SK-N-SH treated with all-trans-retinoic acid at 6 μM for 48 hours (cell line): Measurements from ENCODE around the gene BICC1.

Experiments used
- ATAC-seq: fragments of 200-7000 bp; cut with Tn5 transposase; 3 replicates; pipeline ENCODE4 v1.9.1; 2020; ENCODE audit warnings: mild to moderate bottlenecking, moderate library complexity
- ARNTL ChIP-seq: fragments of 450-650 bp; formaldehyde crosslinking; IDR thresholded peaks from 2 replicates; pipeline ENCODE4 v1.5.0; 2020; ENCODE audit warnings: low read depth, mild to moderate bottlenecking, moderate library complexity, borderline replicate concordance
- BACH2 ChIP-seq: fragments of 250-450 bp; sonication (Bioruptor Pico); IDR thresholded peaks from 2 replicates; pipeline ENCODE4 v1.9.0; 2021; ENCODE audit warnings: mild to moderate bottlenecking, borderline replicate concordance
- CSDC2 ChIP-seq: fragments of 250-450 bp; sonication (Bioruptor Pico); IDR thresholded peaks from 2 replicates; pipeline ENCODE4 v1.5.0; 2020; ENCODE audit warnings: mild to moderate bottlenecking, moderate library complexity
- ESRRG ChIP-seq: fragments of 250-450 bp; sonication (Bioruptor Pico); IDR thresholded peaks from 2 replicates; pipeline ENCODE4 v1.6.1; 2021; ENCODE audit warnings: mild to moderate bottlenecking
- GLIS3 ChIP-seq: fragments of 250-450 bp; sonication (Bioruptor Pico); IDR thresholded peaks from 2 replicates; pipeline ENCODE4 v1.5.0; 2020; ENCODE audit warnings: mild to moderate bottlenecking, moderate library complexity
- ISL1 ChIP-seq: fragments of 250-450 bp; sonication (Bioruptor Pico); IDR thresholded peaks from 2 replicates; pipeline ENCODE4 v2.1.2; 2022; ENCODE audit warnings: mild to moderate bottlenecking, moderate library complexity
- OSR1 ChIP-seq: fragments of 250-450 bp; sonication (Bioruptor Pico); IDR thresholded peaks from 2 replicates; pipeline ENCODE4 v1.8.0; 2022; ENCODE audit warnings: moderate library complexity, mild to moderate bottlenecking, inconsistent platforms
- PATZ1 ChIP-seq: fragments of 250-450 bp; sonication (Bioruptor Pico); IDR thresholded peaks from 2 replicates; pipeline ENCODE4 v1.8.0; 2020; ENCODE audit warnings: mild to moderate bottlenecking, moderate library complexity, borderline replicate concordance
- POU6F1 ChIP-seq: fragments of 250-450 bp; sonication (Bioruptor Pico); IDR thresholded peaks from 2 replicates; pipeline ENCODE4 v1.8.0; 2021; ENCODE audit warnings: low read depth, mild to moderate bottlenecking, moderate library complexity, borderline replicate concordance
- PPARA ChIP-seq: fragments of 250-450 bp; sonication (Bioruptor Pico); IDR thresholded peaks from 2 replicates; pipeline ENCODE4 v1.5.0; 2020; ENCODE audit warnings: mild to moderate bottlenecking, borderline replicate concordance
- RARB ChIP-seq: fragments of 250-450 bp; sonication (Bioruptor Pico); IDR thresholded peaks from 2 replicates; pipeline ENCODE4 v1.8.0; 2021; ENCODE audit warnings: mild to moderate bottlenecking, moderate library complexity
- SNAI2 ChIP-seq: fragments of 250-450 bp; sonication (Bioruptor Pico); IDR thresholded peaks from 2 replicates; pipeline ENCODE4 v1.5.0; 2020; ENCODE audit warnings: mild to moderate bottlenecking, moderate library complexity
- TCF4 ChIP-seq: fragments of 250-450 bp; sonication (Bioruptor Pico); IDR thresholded peaks from 2 replicates; pipeline ENCODE4 v1.8.0; 2021; ENCODE audit warnings: mild to moderate bottlenecking, moderate library complexity, borderline replicate concordance
- TOX ChIP-seq: fragments of 250-450 bp; sonication (Bioruptor Pico); IDR thresholded peaks from 2 replicates; pipeline ENCODE4 v1.8.0; 2021; ENCODE audit warnings: mild to moderate bottlenecking, moderate library complexity, borderline replicate concordance
- ZC3H10 ChIP-seq: fragments of 250-450 bp; sonication (Bioruptor Pico); IDR thresholded peaks from 2 replicates; pipeline ENCODE4 v1.5.1; 2021; ENCODE audit warnings: mild to moderate bottlenecking, moderate library complexity
- ZFP3 ChIP-seq: fragments of 250-450 bp; sonication (Bioruptor Pico); IDR thresholded peaks from 2 replicates; pipeline ENCODE4 v1.5.0; 2020; ENCODE audit warnings: mild to moderate bottlenecking, moderate library complexity
- ZFP30 ChIP-seq: fragments of 450-650 bp; formaldehyde crosslinking; IDR thresholded peaks from 2 replicates; pipeline ENCODE4 v1.5.0; 2022; ENCODE audit warnings: mild to moderate bottlenecking, moderate library complexity
- ZNF565 ChIP-seq: fragments of 450-650 bp; formaldehyde crosslinking; conservative IDR thresholded peaks from 2 replicates; pipeline ENCODE4 v1.5.0; 2020; ENCODE audit warnings: low read depth, mild to moderate bottlenecking, moderate library complexity
- ZNF70 ChIP-seq: fragments of 450-650 bp; formaldehyde crosslinking; IDR thresholded peaks from 2 replicates; pipeline ENCODE4 v1.5.0; 2020; ENCODE audit warnings: mild to moderate bottlenecking, moderate library complexity
- ZNF8 ChIP-seq: fragments of 450-650 bp; formaldehyde crosslinking; IDR thresholded peaks from 2 replicates; pipeline ENCODE4 v1.5.0; 2020; ENCODE audit warnings: mild to moderate bottlenecking, moderate library complexity
- TF ChIP-seq, protein P1 (sequence below): fragments of 250-450 bp; sonication (Bioruptor Pico); IDR thresholded peaks from 2 replicates; pipeline ENCODE4 v1.5.0; 2020; ENCODE audit warnings: mild to moderate bottlenecking, moderate library complexity
- TF ChIP-seq, protein P2 (sequence below): fragments of 250-450 bp; sonication (Bioruptor Pico); IDR thresholded peaks from 2 replicates; pipeline ENCODE4 v1.5.1; 2020; ENCODE audit warnings: low read depth, mild to moderate bottlenecking, moderate library complexity

Gene BICC1

GRCh38 chr10:58697691-58698090, 185.0 kb downstream of the BICC1 start:
- ATAC-seq = no peak
- no peak for TF ChIP-seq ZNF8 (CRISPR knock-in tag)
- TF ChIP-seq GLIS3 (CRISPR knock-in tag) = no peak
- no peak for TF ChIP-seq ESRRG
- TF ChIP-seq ZNF565 (CRISPR knock-in tag) = no peak
- no peak for TF ChIP-seq ZC3H10 (CRISPR knock-in tag)
- TF ChIP-seq TOX (CRISPR knock-in tag) = no peak
- TF ChIP-seq PATZ1 = no peak
- no peak for TF ChIP-seq ISL1 (CRISPR knock-in tag)
- TF ChIP-seq, protein P1, sequence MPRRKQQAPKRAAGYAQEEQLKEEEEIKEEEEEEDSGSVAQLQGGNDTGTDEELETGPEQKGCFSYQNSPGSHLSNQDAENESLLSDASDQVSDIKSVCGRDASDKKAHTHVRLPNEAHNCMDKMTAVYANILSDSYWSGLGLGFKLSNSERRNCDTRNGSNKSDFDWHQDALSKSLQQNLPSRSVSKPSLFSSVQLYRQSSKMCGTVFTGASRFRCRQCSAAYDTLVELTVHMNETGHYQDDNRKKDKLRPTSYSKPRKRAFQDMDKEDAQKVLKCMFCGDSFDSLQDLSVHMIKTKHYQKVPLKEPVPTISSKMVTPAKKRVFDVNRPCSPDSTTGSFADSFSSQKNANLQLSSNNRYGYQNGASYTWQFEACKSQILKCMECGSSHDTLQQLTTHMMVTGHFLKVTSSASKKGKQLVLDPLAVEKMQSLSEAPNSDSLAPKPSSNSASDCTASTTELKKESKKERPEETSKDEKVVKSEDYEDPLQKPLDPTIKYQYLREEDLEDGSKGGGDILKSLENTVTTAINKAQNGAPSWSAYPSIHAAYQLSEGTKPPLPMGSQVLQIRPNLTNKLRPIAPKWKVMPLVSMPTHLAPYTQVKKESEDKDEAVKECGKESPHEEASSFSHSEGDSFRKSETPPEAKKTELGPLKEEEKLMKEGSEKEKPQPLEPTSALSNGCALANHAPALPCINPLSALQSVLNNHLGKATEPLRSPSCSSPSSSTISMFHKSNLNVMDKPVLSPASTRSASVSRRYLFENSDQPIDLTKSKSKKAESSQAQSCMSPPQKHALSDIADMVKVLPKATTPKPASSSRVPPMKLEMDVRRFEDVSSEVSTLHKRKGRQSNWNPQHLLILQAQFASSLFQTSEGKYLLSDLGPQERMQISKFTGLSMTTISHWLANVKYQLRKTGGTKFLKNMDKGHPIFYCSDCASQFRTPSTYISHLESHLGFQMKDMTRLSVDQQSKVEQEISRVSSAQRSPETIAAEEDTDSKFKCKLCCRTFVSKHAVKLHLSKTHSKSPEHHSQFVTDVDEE = no peak
- no peak for TF ChIP-seq POU6F1 (CRISPR knock-in tag)
- no peak for TF ChIP-seq RARB (CRISPR knock-in tag)
- TF ChIP-seq ARNTL (CRISPR knock-in tag) = no peak
- no peak for TF ChIP-seq TCF4
- no peak for TF ChIP-seq PPARA (CRISPR knock-in tag)
- TF ChIP-seq OSR1 (CRISPR knock-in tag) = no peak
- TF ChIP-seq CSDC2 (CRISPR knock-in tag) = no peak
- TF ChIP-seq SNAI2 (CRISPR knock-in tag) = no peak
- no peak for TF ChIP-seq BACH2 (CRISPR knock-in tag)

- TF ChIP-seq BACH2 (CRISPR knock-in tag) (no peak), PPARA (CRISPR knock-in tag) (no peak), SNAI2 (CRISPR knock-in tag) (0 out of 2 replicates have a peak, but pooled peaks have one; percentile 38), ISL1 (CRISPR knock-in tag) (peak; percentile 49), ZFP30 (CRISPR knock-in tag) (no peak), ZC3H10 (CRISPR knock-in tag) (no peak), TOX (CRISPR knock-in tag) (no peak), OSR1 (CRISPR knock-in tag) (no peak), CSDC2 (CRISPR knock-in tag) (no peak), ARNTL (CRISPR knock-in tag) (no peak), RARB (CRISPR knock-in tag) (no peak), ZNF70 (no peak), ZFP3 (no peak), TCF4 (peak; percentile 86)
- TF ChIP-seq, protein P1 = peak; percentile 67; the same call in 1 of the 2 replicates
- TF ChIP-seq, protein P2, sequence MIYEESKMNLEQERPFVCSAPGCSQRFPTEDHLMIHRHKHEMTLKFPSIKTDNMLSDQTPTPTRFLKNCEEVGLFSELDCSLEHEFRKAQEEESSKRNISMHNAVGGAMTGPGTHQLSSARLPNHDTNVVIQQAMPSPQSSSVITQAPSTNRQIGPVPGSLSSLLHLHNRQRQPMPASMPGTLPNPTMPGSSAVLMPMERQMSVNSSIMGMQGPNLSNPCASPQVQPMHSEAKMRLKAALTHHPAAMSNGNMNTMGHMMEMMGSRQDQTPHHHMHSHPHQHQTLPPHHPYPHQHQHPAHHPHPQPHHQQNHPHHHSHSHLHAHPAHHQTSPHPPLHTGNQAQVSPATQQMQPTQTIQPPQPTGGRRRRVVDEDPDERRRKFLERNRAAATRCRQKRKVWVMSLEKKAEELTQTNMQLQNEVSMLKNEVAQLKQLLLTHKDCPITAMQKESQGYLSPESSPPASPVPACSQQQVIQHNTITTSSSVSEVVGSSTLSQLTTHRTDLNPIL = no peak
- ATAC-seq = peak; percentile 78
Measured at GRCh38 chr10:58698777-58699356, 186.2 kb downstream of the BICC1 start.
